Fibroblast of pulmonary artery (primary cell): ENCODE results near the gene NRP2.

Experiments
- DNase-seq: peaks from one replicate; pipeline ENCODE4 v3.0.0-alpha.2; 2010; ENCODE audit warnings: low read depth
- H3K4me3 ChIP-seq: replicated peaks from 2 replicates; pipeline ENCODE4 v1.5.1; 2011; ENCODE audit warnings: low read depth, mild to moderate bottlenecking, control low read depth, low read length, moderate library complexity
- TF ChIP-seq, protein P1 (sequence below): IDR thresholded peaks from 2 replicates; pipeline ENCODE4 v1.5.1; 2011; ENCODE audit warnings: mild to moderate bottlenecking, control low read depth, low read length, inconsistent platforms; ENCODE audit errors: missing control alignments

Gene NRP2

DNA sequence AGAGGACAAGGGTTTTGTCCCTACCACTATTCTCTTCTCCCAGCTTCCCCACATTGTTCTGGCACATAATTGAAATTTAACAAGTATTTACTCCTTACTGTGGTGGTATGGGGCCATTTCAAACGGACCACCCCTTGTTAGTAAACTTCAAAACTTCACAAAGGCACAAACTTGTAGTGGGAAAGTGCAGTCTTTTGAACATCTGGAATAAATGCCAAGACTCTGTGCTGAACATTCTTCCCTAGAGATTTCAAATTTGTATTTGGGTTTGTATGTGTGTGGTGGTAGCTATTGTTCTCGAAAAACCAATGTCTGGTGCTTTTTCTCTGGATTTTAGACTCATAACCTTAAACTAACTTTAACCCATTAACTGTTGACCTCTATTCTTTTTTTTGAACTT, 151.6 kb downstream of the NRP2 start:
- TF ChIP-seq, protein P1, sequence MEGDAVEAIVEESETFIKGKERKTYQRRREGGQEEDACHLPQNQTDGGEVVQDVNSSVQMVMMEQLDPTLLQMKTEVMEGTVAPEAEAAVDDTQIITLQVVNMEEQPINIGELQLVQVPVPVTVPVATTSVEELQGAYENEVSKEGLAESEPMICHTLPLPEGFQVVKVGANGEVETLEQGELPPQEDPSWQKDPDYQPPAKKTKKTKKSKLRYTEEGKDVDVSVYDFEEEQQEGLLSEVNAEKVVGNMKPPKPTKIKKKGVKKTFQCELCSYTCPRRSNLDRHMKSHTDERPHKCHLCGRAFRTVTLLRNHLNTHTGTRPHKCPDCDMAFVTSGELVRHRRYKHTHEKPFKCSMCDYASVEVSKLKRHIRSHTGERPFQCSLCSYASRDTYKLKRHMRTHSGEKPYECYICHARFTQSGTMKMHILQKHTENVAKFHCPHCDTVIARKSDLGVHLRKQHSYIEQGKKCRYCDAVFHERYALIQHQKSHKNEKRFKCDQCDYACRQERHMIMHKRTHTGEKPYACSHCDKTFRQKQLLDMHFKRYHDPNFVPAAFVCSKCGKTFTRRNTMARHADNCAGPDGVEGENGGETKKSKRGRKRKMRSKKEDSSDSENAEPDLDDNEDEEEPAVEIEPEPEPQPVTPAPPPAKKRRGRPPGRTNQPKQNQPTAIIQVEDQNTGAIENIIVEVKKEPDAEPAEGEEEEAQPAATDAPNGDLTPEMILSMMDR, result no peak
- no peak for DNase-seq
- no peak overlapping the region for H3K4me3 ChIP-seq

DNA sequence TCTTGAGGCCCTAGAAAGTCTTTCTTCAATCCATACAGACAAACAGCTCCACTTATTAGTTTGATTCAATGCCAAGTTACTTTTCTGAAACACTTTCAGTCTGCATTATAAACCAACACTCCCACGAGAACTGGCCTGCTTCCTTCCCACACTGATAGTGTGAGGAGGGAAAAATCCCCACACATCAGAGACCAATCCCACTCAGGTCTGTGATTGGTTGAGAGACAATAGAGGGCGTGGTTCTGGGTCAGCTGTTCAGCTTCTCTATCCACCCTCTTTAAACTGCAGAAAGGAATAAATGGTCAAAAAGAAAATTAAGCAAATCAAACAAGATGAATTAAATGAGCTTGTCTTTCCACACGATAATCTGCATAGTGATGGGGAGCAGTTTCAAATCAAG, 152.5 kb downstream of the NRP2 start:
- peak; percentile 58 for DNase-seq
- TF ChIP-seq, protein P1, result no peak
- no peak overlapping the region for H3K4me3 ChIP-seq

DNA sequence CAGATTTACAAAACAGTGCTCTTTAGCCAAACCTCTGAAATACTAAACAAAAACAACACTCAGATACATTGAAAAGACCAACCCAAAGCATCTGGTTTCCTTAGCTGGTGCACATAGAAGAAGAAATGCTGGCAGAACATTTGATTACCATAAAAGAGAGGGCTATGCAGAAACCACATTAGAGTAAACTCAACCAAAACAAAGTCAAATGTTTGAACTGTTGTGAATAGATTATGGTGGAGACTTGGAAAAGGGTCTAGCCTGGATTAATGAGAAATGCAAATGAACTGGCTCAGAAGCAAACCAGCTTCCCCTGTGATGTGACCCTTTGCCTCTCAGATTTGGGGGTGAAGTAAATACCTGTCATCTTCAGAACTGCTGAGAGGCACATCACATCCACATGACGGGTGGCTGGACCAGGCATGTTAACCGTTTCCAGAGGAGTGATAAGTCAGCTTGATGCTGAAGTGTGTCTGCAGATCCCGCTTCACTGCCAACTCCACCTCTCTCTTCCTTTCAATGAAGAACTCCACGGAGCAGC, 153.0 kb downstream of the NRP2 start:
- H3K4me3 ChIP-seq, result no peak overlapping the region
- TF ChIP-seq, protein P1, result no peak
- no peak for DNase-seq

DNA sequence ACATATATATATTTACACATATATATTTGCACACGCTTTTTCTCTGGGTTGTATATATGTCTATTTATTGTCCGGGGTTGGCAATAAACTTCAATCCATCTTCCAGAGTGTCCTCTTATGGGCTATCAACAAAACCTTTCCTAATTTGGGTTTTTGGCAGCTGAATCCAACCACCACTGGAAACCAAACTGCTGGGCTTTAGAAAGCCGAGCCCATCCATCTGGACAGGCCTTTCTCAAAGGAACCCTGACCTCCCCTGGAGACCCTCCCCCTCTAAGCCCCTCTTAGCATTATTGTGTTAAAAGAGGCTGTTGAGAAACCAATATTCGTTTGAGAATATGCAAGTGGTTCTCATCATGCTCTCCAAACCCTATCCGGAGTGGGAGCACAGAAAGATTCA, 153.6 kb downstream of the NRP2 start:
- no peak overlapping the region for H3K4me3 ChIP-seq
- no peak for DNase-seq
- TF ChIP-seq, protein P1, result no peak

DNA sequence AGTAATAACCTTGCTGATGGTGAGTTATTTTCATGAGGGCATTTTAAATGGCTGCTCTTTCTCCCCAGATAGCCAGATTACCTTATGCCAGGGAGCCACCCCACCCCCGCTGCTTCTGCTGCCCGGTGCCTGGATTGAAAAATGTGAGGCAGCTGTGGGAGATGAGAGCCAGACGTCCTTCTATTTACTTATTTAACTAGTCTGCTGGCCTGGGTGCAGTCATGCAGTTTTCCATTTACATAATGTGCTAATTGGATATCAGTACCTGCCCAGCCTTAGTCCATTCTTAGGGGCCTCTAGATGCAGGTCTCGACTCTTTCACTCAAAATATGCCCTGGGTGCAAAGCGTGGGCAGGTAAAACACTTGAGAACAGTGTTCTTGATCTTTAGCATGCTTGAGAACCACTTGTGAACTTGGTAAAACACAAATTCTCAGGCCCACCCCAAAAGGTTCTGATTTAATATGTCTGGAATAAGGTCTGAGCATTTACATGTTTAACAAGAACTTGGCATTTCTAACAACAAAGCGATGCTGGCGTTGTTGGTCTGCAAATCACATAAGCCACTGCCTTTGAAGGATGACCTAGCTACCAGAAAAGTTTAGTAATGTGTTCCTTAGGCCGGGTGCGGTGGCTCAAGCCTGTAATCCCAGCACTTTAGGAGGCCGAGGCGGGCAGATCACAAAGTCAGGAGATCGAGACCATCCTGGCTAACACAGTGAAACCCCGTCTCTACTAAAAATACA, 154.3 kb downstream of the NRP2 start:
- no peak overlapping the region for H3K4me3 ChIP-seq
- TF ChIP-seq, protein P1, result no peak

DNA sequence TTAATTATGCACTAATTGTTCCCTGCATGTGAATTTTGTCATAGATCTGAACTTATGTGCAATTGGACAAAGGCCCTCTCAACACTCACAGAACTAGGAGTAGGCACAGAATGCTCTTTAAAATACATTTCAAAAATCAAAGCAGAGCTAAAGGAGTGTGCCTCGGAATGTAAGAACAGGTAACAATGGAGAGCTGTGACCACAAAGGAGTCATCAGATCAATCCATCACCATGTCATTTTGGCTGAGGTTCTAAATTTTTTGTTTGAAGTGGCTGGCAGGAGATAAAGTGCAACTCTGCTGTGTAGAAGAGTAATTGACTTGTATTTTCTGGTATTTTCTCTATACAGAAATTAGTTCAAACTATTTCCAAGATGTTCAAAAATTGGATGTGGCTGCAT, 155.4 kb downstream of the NRP2 start:
- TF ChIP-seq, protein P1, result no peak
- H3K4me3 ChIP-seq, result no peak overlapping the region
- no peak for DNase-seq

More for the DNA sequence above, 154.3 kb downstream of the NRP2 start:
- no peak for DNase-seq

DNA sequence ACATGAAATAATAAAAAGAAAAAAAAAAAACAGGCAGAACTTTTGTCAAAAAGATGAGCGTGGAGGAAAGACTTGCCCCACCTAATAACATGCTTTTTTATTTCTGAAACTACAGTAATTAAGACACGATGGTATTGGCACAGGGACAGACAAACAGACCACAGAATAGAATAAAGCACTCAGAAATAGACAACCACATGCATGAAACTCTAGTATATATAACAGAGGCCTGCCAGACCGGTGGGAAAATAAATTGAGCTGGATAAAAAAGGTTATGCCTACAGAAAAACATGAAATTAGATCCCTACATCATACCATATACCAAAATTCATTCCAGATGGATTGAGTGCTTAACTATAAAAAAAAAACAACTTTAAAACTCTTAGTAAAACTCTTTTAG, 163.1 kb downstream of the NRP2 start:
- no peak overlapping the region for H3K4me3 ChIP-seq
- DNase-seq, result no peak
- TF ChIP-seq, protein P1, result no peak
